IMR-90 (cell line): ENCODE data around the gene SDC3. TPM values are rescaled to one million over a fixed set of nuclear protein-coding genes. Genes with fewer than 3 reads are reported as not detected.

ENCODE experiments used
- ATAC-seq: fragments of 200-7000 bp; cut with Tn5 transposase; 2 replicates; pipeline ENCODE4 v1.9.1; 2020; ENCODE audit warnings: low read depth, mild to moderate bottlenecking, moderate library complexity
- BruUV-seq: library from RNA; stranded (reverse); fragments of 400-500 nt; replicated peaks from 2 replicates; lab custom pipeline; 2021; lab: Mats Ljungman, UMichigan
- CTCF ChIA-PET: fragments of 300-600 bp; formaldehyde crosslinking; extraction: SDS; loops from one replicate; lab custom pipeline; 2021; ENCODE audit warnings: antibody characterized with exemption; lab: Yijun Ruan, JAX
- POLR2A ChIA-PET: fragments of 300-600 bp; sonication (Branson Sonifier 250); formaldehyde crosslinking; loops from one replicate; lab custom pipeline; 2022; ENCODE audit warnings: antibody characterized with exemption; ENCODE audit not compliant: unreplicated experiment; lab: Charles Lee
- DNase-seq: peaks from one replicate; pipeline ENCODE4 v3.0.0; 2013
- H2AFZ ChIP-seq: replicated peaks from 2 replicates; pipeline ENCODE3; 2013; ENCODE audit warnings: low read length, mild to moderate bottlenecking; ENCODE audit not compliant: poor library complexity
- H2AK5ac ChIP-seq: 2 replicates; pipeline ENCODE4 v1.6.1; 2013; ENCODE audit warnings: low read depth, low read length, inconsistent platforms
- H2AK9ac ChIP-seq: replicated peaks from 2 replicates; pipeline ENCODE3; 2013; ENCODE audit warnings: mild to moderate bottlenecking, low read depth, low read length, moderate library complexity; ENCODE audit not compliant: poor library complexity
- H2BK120ac ChIP-seq: 2 replicates; pipeline ENCODE4 v1.6.1; 2013; ENCODE audit warnings: low read depth, low read length, inconsistent platforms
- H2BK15ac ChIP-seq: 3 replicates; pipeline ENCODE4 v1.6.1; 2013; ENCODE audit warnings: low read depth, low read length, inconsistent platforms
- H2BK20ac ChIP-seq: 2 replicates; pipeline ENCODE4 v1.6.1; 2013; ENCODE audit warnings: low read depth, mild to moderate bottlenecking, inconsistent platforms, low read length, moderate library complexity
- H2BK5ac ChIP-seq: 2 replicates; pipeline ENCODE4 v1.6.1; 2013; ENCODE audit warnings: mild to moderate bottlenecking, low read depth, low read length, inconsistent platforms; ENCODE audit not compliant: poor library complexity, severe bottlenecking
- H3K14ac ChIP-seq: replicated peaks from 2 replicates; pipeline ENCODE4 v1.6.1; 2013; ENCODE audit warnings: low read depth, low read length, inconsistent platforms
- H3K18ac ChIP-seq: 2 replicates; pipeline ENCODE4 v1.6.1; 2013; ENCODE audit warnings: low read depth, low read length, control low read depth
- H3K23ac ChIP-seq: 2 replicates; pipeline ENCODE4 v1.6.1; 2013; ENCODE audit warnings: low read depth, low read length, inconsistent platforms
- H3K27ac ChIP-seq: 2 replicates; pipeline ENCODE4 v1.5.1; 2013; ENCODE audit warnings: mild to moderate bottlenecking, control low read depth, low read length; ENCODE audit not compliant: insufficient read depth
- H3K27me3 ChIP-seq: 2 replicates; pipeline ENCODE4 v1.6.1; 2013; ENCODE audit warnings: low read length; ENCODE audit not compliant: control insufficient read depth, insufficient read depth
- H3K36me3 ChIP-seq: 2 replicates; pipeline ENCODE4 v1.6.1; 2013; ENCODE audit warnings: low read length, mixed read lengths; ENCODE audit not compliant: control insufficient read depth, insufficient read depth
- H3K4ac ChIP-seq: 2 replicates; pipeline ENCODE4 v1.6.1; 2013; ENCODE audit warnings: low read depth, low read length, inconsistent platforms
- H3K4me1 ChIP-seq: 2 replicates; pipeline ENCODE4 v1.6.1; 2013; ENCODE audit warnings: low read length, mixed read lengths; ENCODE audit not compliant: control insufficient read depth, insufficient read depth
- H3K4me2 ChIP-seq: 2 replicates; pipeline ENCODE4 v1.6.1; 2013; ENCODE audit warnings: low read depth, mild to moderate bottlenecking, control low read depth, low read length, moderate library complexity
- H3K4me3 ChIP-seq: 2 replicates; pipeline ENCODE4 v1.5.1; 2013; ENCODE audit warnings: low read depth, mild to moderate bottlenecking, control low read depth, low read length, moderate library complexity; ENCODE audit not compliant: insufficient read depth
- H3K56ac ChIP-seq: 2 replicates; pipeline ENCODE4 v1.6.1; 2013; ENCODE audit warnings: low read length, inconsistent platforms; ENCODE audit not compliant: insufficient read depth; ENCODE audit errors: extremely low read depth
- H3K79me1 ChIP-seq, 2 experiments: 2 replicates each; pipeline ENCODE4 v1.6.1; 2013; ENCODE audit warnings: low read length in 2 of 2, inconsistent platforms in 1 of 2, low read depth in 1 of 2
- H3K9ac ChIP-seq: 2 replicates; pipeline ENCODE4 v1.6.1; 2013; ENCODE audit warnings: low read depth, low read length, control low read depth
- H3K9me1 ChIP-seq: 2 replicates; pipeline ENCODE4 v1.6.1; 2013; ENCODE audit warnings: low read length, inconsistent platforms; ENCODE audit not compliant: insufficient read depth
- H3K9me3 ChIP-seq: 2 replicates; pipeline ENCODE4 v1.6.1; 2013; ENCODE audit warnings: low read length; ENCODE audit not compliant: control insufficient read depth, insufficient read depth
- H4K20me1 ChIP-seq: 2 replicates; pipeline ENCODE4 v1.6.1; 2013; ENCODE audit warnings: low read length, inconsistent platforms; ENCODE audit not compliant: insufficient read depth
- H4K5ac ChIP-seq: 2 replicates; pipeline ENCODE4 v1.6.1; 2013; ENCODE audit warnings: mild to moderate bottlenecking, low read depth, low read length, control low read depth
- H4K8ac ChIP-seq, 2 experiments: 2 replicates each; pipeline ENCODE4 v1.6.1; 2013; ENCODE audit warnings: low read depth in 2 of 2, low read length in 2 of 2, control low read depth in 1 of 2, inconsistent platforms in 1 of 2
- H4K91ac ChIP-seq: 2 replicates; pipeline ENCODE4 v1.6.1; 2013; ENCODE audit warnings: low read depth, low read length, inconsistent platforms; ENCODE audit not compliant: insufficient read depth
- BHLHE40 ChIP-seq: fragments of 150-350 bp; IDR thresholded peaks from 2 replicates; pipeline ENCODE4 v1.6.1; 2016; ENCODE audit warnings: mild to moderate bottlenecking, low read depth, low read length
- CEBPB ChIP-seq: IDR thresholded peaks from 2 replicates; pipeline ENCODE4 v1.6.1; 2012; ENCODE audit warnings: low read depth, low read length, improper control_type of control experiment
- ELK1 ChIP-seq: fragments of 150-350 bp; IDR thresholded peaks from 2 replicates; pipeline ENCODE4 v1.6.1; 2016; ENCODE audit warnings: low read depth, mild to moderate bottlenecking, low read length, moderate library complexity, borderline replicate concordance
- FOS ChIP-seq: fragments of 150-350 bp; IDR thresholded peaks from 2 replicates; pipeline ENCODE4 v1.6.1; 2016; ENCODE audit warnings: low read depth, low read length
- MXI1 ChIP-seq: IDR thresholded peaks from 2 replicates; pipeline ENCODE4 v1.6.1; 2012; ENCODE audit warnings: low read depth, mild to moderate bottlenecking, low read length, moderate library complexity, borderline replicate concordance
- NFE2L2 ChIP-seq: fragments of 150-350 bp; IDR thresholded peaks from 2 replicates; pipeline ENCODE4 v1.6.1; 2016; ENCODE audit warnings: low read depth, mild to moderate bottlenecking, low read length
- POLR2A ChIP-seq: IDR thresholded peaks from 2 replicates; pipeline ENCODE4 v1.6.1; 2012; ENCODE audit warnings: mild to moderate bottlenecking, low read depth, low read length
- SMC3 ChIP-seq: fragments of 150-350 bp; IDR thresholded peaks from 2 replicates; pipeline ENCODE4 v1.6.1; 2016; ENCODE audit warnings: low read depth, mild to moderate bottlenecking, antibody characterized with exemption, low read length, moderate library complexity
- USF2 ChIP-seq: fragments of 150-350 bp; IDR thresholded peaks from 2 replicates; pipeline ENCODE4 v1.6.1; 2017; ENCODE audit warnings: mild to moderate bottlenecking, antibody characterized with exemption, low read length, low read depth
- WGBS, 2 experiments: methylation state at CpG; one replicate each; pipeline versions ENCODE4 v1.1.5 to v1.1.7; 2013; ENCODE audit warnings: missing lambda C conversion rate in 2 of 2; ENCODE audit not compliant: insufficient read length in 1 of 2; ENCODE audit errors: extremely low coverage in 2 of 2; 5-methylcytosine and 5-hydroxymethylcytosine counted together
- dilution Hi-C: fragments of 300-500 bp; cut with HindIII; formaldehyde crosslinking; loops from one replicate; pipeline ENCODE4 v1.14.3; 2018; ENCODE audit warnings: low sequenced_read_pairs; ENCODE audit not compliant: unreplicated experiment
- in situ Hi-C: fragments of 300-500 bp; cut with MboI; formaldehyde crosslinking; loops from 3 replicates; pipeline ENCODE4 v1.14.3; 2019; ENCODE audit warnings: low sequenced_read_pairs, inconsistent platforms, mixed read lengths
- intact Hi-C: fragments of 100-400 bp; cut with micrococcal nuclease; formaldehyde crosslinking; loops from 2 replicates; pipeline ENCODE4 v1.10.0; 2022
- polyA plus RNA-seq, 3 experiments: library from polyadenylated mRNA; depleted of rRNA; stranded (reverse); fragments of >200 nt; gene quantifications; 2 replicates each; pipeline ENCODE4 v1.2.3, GENCODE V29; 2012; ENCODE audit warnings: low replicate concordance in 1 of 3
- total RNA-seq: library from RNA; depleted of rRNA; stranded (reverse); fragments of >200 nt; gene quantifications from 2 replicates; pipeline ENCODE4 v1.2.3, GENCODE V29; 2012

SDC3 gene
- total and polyA plus RNA-seq, 2 of the 4 experiments (the other 2 are of a cell fraction), result 13.1 to 71.5 TPM

GRCh38 chr1:30893776-30894507 is 14.6 kb downstream of the SDC3 start (continued):
- no peak for TF ChIP-seq NFE2L2

DNA sequence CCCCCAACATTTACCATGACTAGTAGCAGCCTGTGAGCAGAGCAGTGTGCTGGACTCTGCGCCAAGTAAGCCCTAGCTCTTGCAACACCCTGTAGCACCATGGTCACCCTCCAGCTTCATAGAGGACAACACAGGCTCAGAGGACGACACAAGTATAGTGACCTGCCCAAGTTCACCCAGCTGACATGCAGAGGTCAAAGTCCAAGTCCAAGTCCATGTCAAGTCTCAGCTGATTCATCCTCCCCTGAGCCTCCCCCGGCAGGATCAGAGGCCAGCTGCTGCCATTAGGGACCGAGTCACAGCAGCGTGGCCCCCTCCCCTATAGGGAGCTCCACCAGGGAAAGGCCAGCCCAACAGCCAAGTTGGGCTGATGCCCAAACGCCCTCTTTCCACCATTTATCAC is 15.9 kb downstream of the SDC3 start:
- no peak overlapping the region for H3K27ac ChIP-seq
- no peaks in the 10 kb centered on the region for H3K36me3 ChIP-seq
- BruUV-seq, result no TSS peak
- 89% methylated on average over 2 of the region's 6 CpGs; no CpG with 5 or more reads in 1 of the 2 experiments for whole genome bisulfite sequencing, 2 experiments
- ATAC-seq (no peak), DNase-seq (no peak)
- no peak overlapping the region for H2BK5ac ChIP-seq
- intact Hi-C loops (no loop called here), in situ Hi-C loops (no loop called here), dilution Hi-C loops (no loop called here)
- peaks cover 39% of the 10 kb centered on the region for H3K9me1 ChIP-seq
- no peak overlapping the region for H3K9ac ChIP-seq
- no peak overlapping the region for H4K8ac ChIP-seq
- H2BK15ac ChIP-seq, result no peak overlapping the region
- ChIA-PET POLR2A (no interaction called here), CTCF (no interaction called here)
- 0 out of 2 replicates have a peak overlapping the region, but pooled peaks have one; percentile 59 for H3K23ac ChIP-seq
- H3K4ac ChIP-seq, result 0 out of 2 replicates have a peak overlapping the region, but pooled peaks have one; percentile 15
- no peak overlapping the region for H3K56ac ChIP-seq
- H4K20me1 ChIP-seq, result peaks cover 87% of the 10 kb centered on the region
- no peak overlapping the region for H3K18ac ChIP-seq
- no peak for TF ChIP-seq SMC3
- TF ChIP-seq MXI1, result no peak
- no peak for TF ChIP-seq FOS
- peak; percentile 67 for TF ChIP-seq CEBPB
- TF ChIP-seq BHLHE40, result no peak
- no peak for TF ChIP-seq ELK1
- TF ChIP-seq USF2, result no peak
- no peak for TF ChIP-seq POLR2A
- H3K14ac ChIP-seq, result no peak overlapping the region
- H2AK9ac ChIP-seq, result peak overlapping the region; percentile 20
- no peaks in the 10 kb centered on the region for H3K9me3 ChIP-seq
- H3K4me3 ChIP-seq, result no peak overlapping the region
- no peak overlapping the region for H2BK120ac ChIP-seq
- H4K91ac ChIP-seq, result no peak overlapping the region
- H3K27me3 ChIP-seq, result no peaks in the 10 kb centered on the region
- no peak overlapping the region for H4K5ac ChIP-seq
- no peak overlapping the region for H3K4me2 ChIP-seq
- H2AFZ ChIP-seq, result peak overlapping the region; percentile 34
- no peak overlapping the region for H2BK20ac ChIP-seq
- H2AK5ac ChIP-seq, result peak overlapping the region; percentile 2; the same call in 1 of the 2 replicates
- H3K4me1 ChIP-seq, result peaks cover 46% of the 10 kb centered on the region
- peaks cover 49 to 94% of the 10 kb centered on the region in 2 experiments for H3K79me1 ChIP-seq
